Liver (tissue), 4 donors: ENCODE results near the gene MOB3C. TPM values are rescaled to one million over a fixed set of nuclear protein-coding genes. Genes with fewer than 3 reads are reported as not detected.

ENCODE experiments used
- polyA plus RNA-seq, 2 donors: library from polyadenylated mRNA; stranded (reverse) in 1 of 2; unstranded in 1 of 2; fragments of 200-250 nt in 1 of 2; fragments of >200 nt in 1 of 2; fragmentation: Nextera tagmentation in 1 of 2; extraction: Ambion mirVana in 1 of 2; gene quantifications; one replicate each; pipeline versions ENCODE4 v1.2.1 to v1.2.3, GENCODE V29; 2013 to 2015
- total RNA-seq, 2 donors: library from RNA; depleted of rRNA; stranded (reverse); fragments of >200 nt; gene quantifications; one replicate each; pipeline ENCODE4 v1.2.3, GENCODE V29; 2014
- donor health status: healthy.
- donor health status: healthy.
- donor health status: healthy.

Gene MOB3C
- total and polyA plus RNA-seq, 4 donors: 2.3 to 7.9 (median 5.4) TPM

Other genes starting within 250 kb of the MOB3C start
- gene FAAH, start 222.5 kb downstream of the MOB3C start, total RNA-seq: 10 to 100 TPM in 1 of 2 donors, 1 to 10 TPM in 1; 4.3 to 41.5 TPM
- gene FAAH, start 222.5 kb downstream of the MOB3C start, polyA plus RNA-seq: 10 to 100 TPM; 17.8 to 26.5 TPM
- gene DMBX1, start 127.0 kb downstream of the MOB3C start, total RNA-seq: not detected
- gene DMBX1, start 127.0 kb downstream of the MOB3C start, polyA plus RNA-seq: not detected
- gene KNCN, start 65.2 kb downstream of the MOB3C start, total RNA-seq: not detected
- gene KNCN, start 65.2 kb downstream of the MOB3C start, polyA plus RNA-seq: not detected
- 10 to 100 TPM; 19.4 to 30.8 TPM for gene MKNK1, start 12.5 kb downstream of the MOB3C start, total RNA-seq
- 10 to 100 TPM; 10.2 to 17.3 TPM for gene MKNK1, start 12.5 kb downstream of the MOB3C start, polyA plus RNA-seq
- gene ATPAF1, start 51.6 kb upstream of the MOB3C start, total RNA-seq: 10 to 100 TPM; 35.3 to 37.9 TPM
- gene ATPAF1, start 51.6 kb upstream of the MOB3C start, polyA plus RNA-seq: 10 to 100 TPM; 36.0 to 54.1 TPM
- not detected for gene TEX38, start 55.0 kb upstream of the MOB3C start, total RNA-seq
- not detected for gene TEX38, start 55.0 kb upstream of the MOB3C start, polyA plus RNA-seq
- 10 to 100 TPM; 24.7 to 34.6 TPM for gene EFCAB14, start 102.3 kb upstream of the MOB3C start, total RNA-seq
- 10 to 100 TPM; 14.8 to 22.7 TPM for gene EFCAB14, start 102.3 kb upstream of the MOB3C start, polyA plus RNA-seq
- gene CYP4B1, start 182.2 kb upstream of the MOB3C start, total RNA-seq: under 1 TPM in 1 of 2 donors, not detected in 1; 0.59 TPM
- gene CYP4B1, start 182.2 kb upstream of the MOB3C start, polyA plus RNA-seq: under 1 TPM; 0.18 TPM